Measurements from ENCODE around the gene SLC25A15. TPM values are rescaled to one million over a fixed set of nuclear protein-coding genes. Genes with fewer than 3 reads are reported as not detected.
"Not testable (repeated sequence)": the region's sequence is repeated elsewhere in the genome, so short reads cannot be mapped to it uniquely, and the experiment has no call there.

The SLC25A15 gene
- polyA plus RNA-seq, 4 donors: 23.2 to 42.0 (median 28.5) TPM

DNA sequence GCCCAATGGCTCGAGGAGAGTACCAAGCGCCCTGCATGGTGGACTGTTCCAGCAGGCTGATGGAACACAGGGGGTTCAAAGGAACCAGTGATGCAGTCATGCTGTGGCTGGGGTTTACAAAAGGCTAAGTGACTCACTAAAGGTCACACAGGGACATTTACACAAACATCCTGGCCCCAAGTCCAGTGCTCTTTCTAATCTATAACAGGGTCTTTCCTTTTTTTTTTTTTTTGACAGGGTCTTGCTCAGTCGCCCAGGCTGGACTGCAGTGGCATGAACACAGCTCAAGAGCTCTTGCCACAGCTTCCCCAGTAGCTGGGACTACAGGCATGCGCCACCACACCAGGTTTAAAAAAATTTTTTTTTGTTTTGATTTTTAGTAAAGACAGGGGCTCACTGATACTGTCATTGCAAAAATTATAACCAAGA, 2.8 kb upstream of the SLC25A15 start:
- no peak for FAIRE-seq
- Histone ChIP-seq H3K27ac (ENCODE audit: low read depth in 1 of 3, low read length in 2 of 3) (peak overlapping the region in 2 of 3 donors; percentile 46 to 76), H3K36me3 (ENCODE audit: control insufficient read depth in 3 of 3, insufficient read depth in 2 of 3, low read depth in 1 of 3, low read length in 3 of 3) (no peaks in the 10 kb centered on the region), H3K27me3 (ENCODE audit: control insufficient read depth in 3 of 3, insufficient read depth in 3 of 3, low read length in 3 of 3) (no peaks in the 10 kb centered on the region), H3K4me1 (ENCODE audit: control insufficient read depth in 3 of 3, insufficient read depth in 2 of 3, low read depth in 1 of 3, low read length in 2 of 3) (peaks cover 0 to 5% (median 3%) of the 10 kb centered on the region in 3 donors), H3K4me3 (ENCODE audit: low read depth in 1 of 3, low read length in 3 of 3) (no peak overlapping the region), H3K9me3 (ENCODE audit: control insufficient read depth in 2 of 2, insufficient read depth in 1 of 2, low read depth in 1 of 2, low read length in 1 of 2) (no peaks in the 10 kb centered on the region)
- DNase-seq: no peak
- WGBS, 3 donors: 88 to 99% (median 94%) methylated on average over 4 of the region's 4 CpGs

DNA sequence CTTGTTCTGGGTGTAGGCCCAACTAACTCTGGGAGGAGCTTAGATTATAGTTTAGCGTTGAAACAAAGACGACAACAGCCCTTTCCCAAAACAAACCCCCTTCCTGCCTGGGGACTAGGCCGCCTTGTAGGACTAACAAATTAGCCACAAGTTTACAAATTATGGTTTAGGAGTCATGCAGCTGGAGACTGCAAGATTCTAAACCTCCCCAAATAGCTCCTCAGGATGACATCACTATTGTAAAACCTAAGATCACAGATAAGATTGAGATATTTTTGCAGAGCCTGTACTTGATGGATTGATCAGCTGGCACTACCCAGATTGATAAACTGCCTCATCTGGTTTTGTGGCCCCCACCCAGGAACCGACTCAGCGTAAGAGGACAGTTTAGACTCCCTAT, 2.3 kb upstream of the SLC25A15 start:
- FAIRE-seq (no peak), DNase-seq (no peak)
- no peaks in the 10 kb centered on the region for H3K9me3 ChIP-seq (ENCODE audit: control insufficient read depth in 2 of 2, insufficient read depth in 1 of 2, low read depth in 1 of 2, low read length in 1 of 2)
- 70 to 78% (median 73%) methylated on average over 5 of the region's 5 CpGs for WGBS, 3 donors
- H3K4me3 ChIP-seq (ENCODE audit: low read depth in 1 of 3, low read length in 3 of 3): no peak overlapping the region
- H3K27ac ChIP-seq (ENCODE audit: low read depth in 1 of 3, low read length in 2 of 3): peak overlapping the region; percentile 12 to 75 (median 46)
- H3K36me3 ChIP-seq (ENCODE audit: control insufficient read depth in 3 of 3, insufficient read depth in 2 of 3, low read depth in 1 of 3, low read length in 3 of 3): peaks cover 0 to 2% (median 0%) of the 10 kb centered on the region in 3 donors
- H3K27me3 ChIP-seq (ENCODE audit: control insufficient read depth in 3 of 3, insufficient read depth in 3 of 3, low read length in 3 of 3): no peaks in the 10 kb centered on the region
- H3K4me1 ChIP-seq (ENCODE audit: control insufficient read depth in 3 of 3, insufficient read depth in 2 of 3, low read depth in 1 of 3, low read length in 2 of 3): peaks cover 0 to 5% (median 3%) of the 10 kb centered on the region in 3 donors

DNA sequence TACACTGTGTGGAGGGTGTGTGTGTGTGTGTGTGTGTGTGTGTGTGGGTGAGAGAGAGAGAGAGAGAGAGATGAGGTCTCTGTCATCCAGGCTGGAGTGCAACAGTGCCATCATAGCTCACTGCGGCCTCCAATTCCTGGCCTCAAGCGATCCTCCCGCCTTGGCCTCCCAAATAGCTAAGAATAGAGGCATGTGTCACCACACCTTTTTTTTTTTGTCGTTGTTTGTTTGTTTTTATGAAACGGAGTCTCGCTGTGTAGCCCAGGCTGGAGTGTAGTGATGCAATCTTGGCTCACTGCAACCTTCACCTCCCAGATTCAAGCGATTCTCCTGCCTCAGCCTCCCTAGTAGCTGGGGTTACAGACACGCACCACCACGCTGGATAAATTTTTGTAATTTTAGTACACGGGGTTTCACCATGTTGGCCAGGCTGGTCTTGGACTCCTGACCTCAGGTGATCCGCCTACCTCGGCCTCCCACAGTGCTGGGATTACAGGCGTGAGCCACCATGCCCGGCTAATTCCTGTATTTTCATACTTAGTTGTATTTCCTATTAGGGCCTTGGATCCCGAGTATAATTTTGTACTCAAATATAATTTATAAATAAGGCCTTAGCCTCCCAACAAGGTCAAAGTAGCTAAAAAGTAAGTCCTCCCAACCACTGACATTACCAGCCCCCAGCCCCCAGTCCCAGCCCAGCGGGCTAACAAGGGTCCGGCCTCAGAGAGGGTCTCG, 704 bp upstream of the SLC25A15 start:
- Histone ChIP-seq H3K27ac (ENCODE audit: low read depth in 1 of 3, low read length in 2 of 3) (peak overlapping the region; percentile 78 to 97 (median 88)), H3K4me3 (ENCODE audit: low read depth in 1 of 3, low read length in 3 of 3) (peak overlapping the region; percentile 49 to 83 (median 75)), H3K36me3 (ENCODE audit: control insufficient read depth in 3 of 3, insufficient read depth in 2 of 3, low read depth in 1 of 3, low read length in 3 of 3) (peaks cover 0 to 14% (median 0%) of the 10 kb centered on the region in 3 donors)
- WGBS, 3 donors: 44 to 54% (median 46%) methylated on average over 18 of the region's 18 CpGs
- not testable (repeated sequence) for H3K9me3 ChIP-seq (ENCODE audit: control insufficient read depth in 2 of 2, insufficient read depth in 1 of 2, low read depth in 1 of 2, low read length in 1 of 2); H3K27me3 ChIP-seq (ENCODE audit: control insufficient read depth in 3 of 3, insufficient read depth in 3 of 3, low read length in 3 of 3); H3K4me1 ChIP-seq (ENCODE audit: control insufficient read depth in 3 of 3, insufficient read depth in 2 of 3, low read depth in 1 of 3, low read length in 2 of 3); DNase-seq; FAIRE-seq

GRCh38 chr13:40790154-40790616, 774 bp downstream of the SLC25A15 start:
- H3K27me3 ChIP-seq (ENCODE audit: control insufficient read depth in 3 of 3, insufficient read depth in 3 of 3, low read length in 3 of 3): no peaks in the 10 kb centered on the region
- 8 to 21% (median 19%) methylated on average over 9 of the region's 9 CpGs for WGBS, 3 donors
- DNase-seq (no peak), FAIRE-seq (no peak)
- peaks cover 0 to 28% (median 0%) of the 10 kb centered on the region in 3 donors for H3K36me3 ChIP-seq (ENCODE audit: control insufficient read depth in 3 of 3, insufficient read depth in 2 of 3, low read depth in 1 of 3, low read length in 3 of 3)
- peaks cover 2 to 11% (median 7%) of the 10 kb centered on the region in 3 donors for H3K4me1 ChIP-seq (ENCODE audit: control insufficient read depth in 3 of 3, insufficient read depth in 2 of 3, low read depth in 1 of 3, low read length in 2 of 3)
- peak overlapping the region; percentile 49 to 80 (median 75) for H3K4me3 ChIP-seq (ENCODE audit: low read depth in 1 of 3, low read length in 3 of 3)
- H3K27ac ChIP-seq (ENCODE audit: low read depth in 1 of 3, low read length in 2 of 3): peak overlapping the region; percentile 78 to 88 (median 84)
- H3K9me3 ChIP-seq (ENCODE audit: control insufficient read depth in 2 of 2, insufficient read depth in 1 of 2, low read depth in 1 of 2, low read length in 1 of 2): no peaks in the 10 kb centered on the region

DNA sequence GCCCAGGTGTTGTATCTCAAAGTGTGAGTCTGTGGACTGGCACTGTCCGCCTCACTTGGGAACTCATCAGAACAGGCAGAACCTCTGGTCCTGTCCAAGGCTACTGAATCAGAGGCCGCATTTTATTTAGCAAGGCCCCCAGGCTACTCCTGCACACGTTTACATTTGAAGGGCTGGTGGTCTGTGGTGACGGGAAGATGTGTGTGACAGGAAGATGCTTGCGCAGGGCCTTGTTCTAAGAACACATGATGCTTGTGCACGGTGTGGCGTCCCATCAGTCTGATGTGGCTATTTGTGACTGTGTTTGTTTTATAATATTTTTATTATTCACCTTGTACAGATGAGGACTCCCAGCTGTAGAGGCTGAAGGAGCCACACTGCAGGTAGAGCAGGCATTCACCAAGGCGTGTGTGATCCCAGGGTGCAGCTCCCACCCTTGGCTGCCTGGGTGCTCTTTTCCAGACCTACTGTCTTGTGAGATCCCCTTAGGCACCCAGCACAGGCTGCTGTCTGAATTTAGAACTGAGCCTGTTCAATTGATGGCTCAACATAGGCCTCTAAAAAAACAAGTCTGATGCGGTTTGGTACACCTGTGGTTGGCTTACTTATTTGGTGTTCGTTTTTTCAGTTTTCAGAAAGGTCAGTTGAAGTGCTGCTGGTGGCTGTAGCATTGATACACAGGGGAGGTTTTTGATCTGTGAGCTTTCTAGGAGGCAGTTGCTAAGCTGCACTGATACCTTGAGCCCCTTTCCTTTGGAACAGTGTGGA, 3.1 kb downstream of the SLC25A15 start:
- Histone ChIP-seq H3K9me3 (ENCODE audit: control insufficient read depth in 2 of 2, insufficient read depth in 1 of 2, low read depth in 1 of 2, low read length in 1 of 2) (no peaks in the 10 kb centered on the region), H3K4me1 (ENCODE audit: control insufficient read depth in 3 of 3, insufficient read depth in 2 of 3, low read depth in 1 of 3, low read length in 2 of 3) (peaks cover 4 to 16% (median 4%) of the 10 kb centered on the region in 3 donors), H3K36me3 (ENCODE audit: control insufficient read depth in 3 of 3, insufficient read depth in 2 of 3, low read depth in 1 of 3, low read length in 3 of 3) (peaks cover 0 to 39% (median 2%) of the 10 kb centered on the region in 3 donors), H3K27me3 (ENCODE audit: control insufficient read depth in 3 of 3, insufficient read depth in 3 of 3, low read length in 3 of 3) (no peaks in the 10 kb centered on the region), H3K4me3 (ENCODE audit: low read depth in 1 of 3, low read length in 3 of 3) (no peak overlapping the region), H3K27ac (ENCODE audit: low read depth in 1 of 3, low read length in 2 of 3) (peak overlapping the region in 2 of 3 donors; percentile 42 to 59)
- FAIRE-seq (no peak), DNase-seq (no peak)
- WGBS, 3 donors: 71 to 85% (median 83%) methylated on average over 10 of the region's 10 CpGs

DNA sequence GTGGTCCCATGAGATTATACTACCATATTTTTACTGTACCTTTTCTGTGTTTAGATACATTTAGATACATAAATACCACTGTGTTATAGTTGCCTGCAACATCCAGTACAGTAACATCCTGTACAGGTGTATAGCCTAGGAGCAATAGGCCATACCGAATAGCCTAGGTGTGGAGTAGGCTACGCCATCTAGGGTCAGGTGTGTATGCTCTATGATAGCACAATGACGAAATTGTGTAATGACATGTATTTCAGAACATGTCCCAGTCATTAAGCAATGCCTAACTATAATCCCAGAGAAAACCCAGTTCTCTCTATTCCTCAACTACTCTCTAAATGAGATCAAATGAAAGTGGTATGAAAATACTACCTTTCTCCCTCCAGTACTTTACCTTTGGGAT, 3.9 kb downstream of the SLC25A15 start:
- Histone ChIP-seq H3K4me1 (ENCODE audit: control insufficient read depth in 3 of 3, insufficient read depth in 2 of 3, low read depth in 1 of 3, low read length in 2 of 3) (peaks cover 4 to 16% (median 4%) of the 10 kb centered on the region in 3 donors), H3K9me3 (ENCODE audit: control insufficient read depth in 2 of 2, insufficient read depth in 1 of 2, low read depth in 1 of 2, low read length in 1 of 2) (no peaks in the 10 kb centered on the region), H3K27ac (ENCODE audit: low read depth in 1 of 3, low read length in 2 of 3) (peak overlapping the region in 2 of 3 donors; percentile 5 to 85), H3K4me3 (ENCODE audit: low read depth in 1 of 3, low read length in 3 of 3) (no peak overlapping the region), H3K27me3 (ENCODE audit: control insufficient read depth in 3 of 3, insufficient read depth in 3 of 3, low read length in 3 of 3) (no peaks in the 10 kb centered on the region), H3K36me3 (ENCODE audit: control insufficient read depth in 3 of 3, insufficient read depth in 2 of 3, low read depth in 1 of 3, low read length in 3 of 3) (peaks cover under 1 to 44% (median 2%) of the 10 kb centered on the region in 3 donors)
- FAIRE-seq: no peak
- no peak for DNase-seq
- 59 to 87% (median 68%) methylated on average over 3 of the region's 3 CpGs for WGBS, 3 donors

GRCh38 chr13:40794414-40795368, 5.3 kb downstream of the SLC25A15 start:
- Histone ChIP-seq H3K9me3 (ENCODE audit: control insufficient read depth in 2 of 2, insufficient read depth in 1 of 2, low read depth in 1 of 2, low read length in 1 of 2) (no peaks in the 10 kb centered on the region), H3K4me1 (ENCODE audit: control insufficient read depth in 3 of 3, insufficient read depth in 2 of 3, low read depth in 1 of 3, low read length in 2 of 3) (peaks cover 4 to 16% (median 4%) of the 10 kb centered on the region in 3 donors), H3K27ac (ENCODE audit: low read depth in 1 of 3, low read length in 2 of 3) (peak overlapping the region; percentile 41 to 85 (median 72)), H3K36me3 (ENCODE audit: control insufficient read depth in 3 of 3, insufficient read depth in 2 of 3, low read depth in 1 of 3, low read length in 3 of 3) (peaks cover 2 to 57% (median 9%) of the 10 kb centered on the region in 3 donors), H3K4me3 (ENCODE audit: low read depth in 1 of 3, low read length in 3 of 3) (no peak overlapping the region), H3K27me3 (ENCODE audit: control insufficient read depth in 3 of 3, insufficient read depth in 3 of 3, low read length in 3 of 3) (no peaks in the 10 kb centered on the region)
- DNase-seq (peak; percentile 78 to 93), FAIRE-seq (no peak)
- 40 to 72% (median 52%) methylated on average over 12 to 13 of the region's 13 CpGs for WGBS, 3 donors

All from small intestine (tissue), 7 donors.